Measurements from ENCODE around the gene GNMT.
"Not testable (repeated sequence)": the region's sequence is repeated elsewhere in the genome, so short reads cannot be mapped to it uniquely, and the experiment has no call there.

GNMT gene

GRCh38 chr6:42989923-42990322 is 29.4 kb downstream of the GNMT start:
- Mint-ChIP-seq H3K4me3 (no peak overlapping the region), H3K36me3 (ENCODE audit: insufficient read depth) (peaks cover 31% of the 10 kb centered on the region), H3K9me3 (no peaks in the 10 kb centered on the region), H3K27me3 (no peaks in the 10 kb centered on the region), H3K4me1 (ENCODE audit: low read depth in 2 of 2) (peaks cover 35 to 41% of the 10 kb centered on the region in 2 donors), H3K27ac (no peak overlapping the region)
- no peak for DNase-seq
- no peak for ATAC-seq (replicated peaks)

GRCh38 chr6:42993445-42993844 is 32.9 kb downstream of the GNMT start:
- Mint-ChIP-seq H3K4me1 (ENCODE audit: low read depth in 2 of 2) (peaks cover 6 to 9% of the 10 kb centered on the region in 2 donors), H3K9me3 (no peaks in the 10 kb centered on the region), H3K27me3 (no peaks in the 10 kb centered on the region), H3K27ac (peak overlapping the region in 1 of 2 donors; percentile 67), H3K4me3 (no peak overlapping the region), H3K36me3 (ENCODE audit: insufficient read depth) (peaks cover 26% of the 10 kb centered on the region)
- DNase-seq (no peak), ATAC-seq (replicated peaks) (no peak)

GRCh38 chr6:42996513-42996912 is 36.0 kb downstream of the GNMT start:
- no peaks in the 10 kb centered on the region for H3K27me3 Mint-ChIP-seq
- peak overlapping the region in 1 of 2 donors; percentile 47 for H3K27ac Mint-ChIP-seq
- H3K9me3 Mint-ChIP-seq, result no peaks in the 10 kb centered on the region
- ATAC-seq (replicated peaks) (no peak), DNase-seq (no peak)
- H3K36me3 Mint-ChIP-seq (ENCODE audit: insufficient read depth), result peaks cover 18% of the 10 kb centered on the region
- H3K4me1 Mint-ChIP-seq (ENCODE audit: low read depth in 2 of 2), result peaks cover 0 to 5% of the 10 kb centered on the region in 2 donors
- no peak overlapping the region for H3K4me3 Mint-ChIP-seq

- not testable (repeated sequence) for H3K4me3 Mint-ChIP-seq; DNase-seq; ATAC-seq (replicated peaks); H3K27me3 Mint-ChIP-seq; H3K4me1 Mint-ChIP-seq (ENCODE audit: low read depth in 2 of 2); H3K9me3 Mint-ChIP-seq; H3K27ac Mint-ChIP-seq
- H3K36me3 Mint-ChIP-seq (ENCODE audit: insufficient read depth), result peaks cover 24% of the 10 kb centered on the region
Measured at GRCh38 chr6:42998205-42998604, 37.7 kb downstream of the GNMT start.

GRCh38 chr6:43001843-43002242 is 41.3 kb downstream of the GNMT start:
- Mint-ChIP-seq H3K27ac (no peak overlapping the region), H3K27me3 (no peaks in the 10 kb centered on the region), H3K4me3 (no peak overlapping the region), H3K36me3 (ENCODE audit: insufficient read depth) (peaks cover 25% of the 10 kb centered on the region), H3K9me3 (no peaks in the 10 kb centered on the region), H3K4me1 (ENCODE audit: low read depth in 2 of 2) (peaks cover 0 to 6% of the 10 kb centered on the region in 2 donors)
- no peak for ATAC-seq (replicated peaks)
- no peak for DNase-seq

GRCh38 chr6:43005844-43006243 is 45.3 kb downstream of the GNMT start:
- Mint-ChIP-seq H3K36me3 (ENCODE audit: insufficient read depth) (peaks cover 32% of the 10 kb centered on the region), H3K27ac (peak overlapping the region in 1 of 2 donors; percentile 78), H3K27me3 (no peaks in the 10 kb centered on the region)

GRCh38 chr6:43006251-43006650 is 45.7 kb downstream of the GNMT start:
- Mint-ChIP-seq H3K4me1 (ENCODE audit: low read depth in 2 of 2) (peaks cover 0 to 2% of the 10 kb centered on the region in 2 donors), H3K4me3 (no peak overlapping the region), H3K27me3 (no peaks in the 10 kb centered on the region), H3K9me3 (no peaks in the 10 kb centered on the region), H3K36me3 (ENCODE audit: insufficient read depth) (peaks cover 29% of the 10 kb centered on the region), H3K27ac (peak overlapping the region in 1 of 2 donors; percentile 78)
- no peak for DNase-seq
- ATAC-seq (replicated peaks), result no peak

More at GRCh38 chr6:43005844-43006243, 45.3 kb downstream of the GNMT start:
- H3K4me3 Mint-ChIP-seq, result no peak overlapping the region
- H3K4me1 Mint-ChIP-seq (ENCODE audit: low read depth in 2 of 2), result peaks cover 0 to 2% of the 10 kb centered on the region in 2 donors
- ATAC-seq (replicated peaks) (no peak), DNase-seq (no peak)
- H3K9me3 Mint-ChIP-seq, result no peaks in the 10 kb centered on the region

- no peak overlapping the region for H3K4me3 Mint-ChIP-seq
- H3K27me3 Mint-ChIP-seq, result no peaks in the 10 kb centered on the region
- no peaks in the 10 kb centered on the region for H3K9me3 Mint-ChIP-seq
- no peak overlapping the region for H3K27ac Mint-ChIP-seq
- H3K4me1 Mint-ChIP-seq (ENCODE audit: low read depth in 2 of 2), result peaks cover 6 to 8% of the 10 kb centered on the region in 2 donors
- DNase-seq (no peak), ATAC-seq (replicated peaks) (no peak)
- peaks cover 29% of the 10 kb centered on the region for H3K36me3 Mint-ChIP-seq (ENCODE audit: insufficient read depth)
Measured at GRCh38 chr6:43007126-43007525, 46.6 kb downstream of the GNMT start.

GRCh38 chr6:43009124-43009523 is 48.6 kb downstream of the GNMT start:
- Mint-ChIP-seq H3K27ac (no peak overlapping the region), H3K4me3 (no peak overlapping the region), H3K27me3 (no peaks in the 10 kb centered on the region), H3K9me3 (no peaks in the 10 kb centered on the region), H3K4me1 (ENCODE audit: low read depth in 2 of 2) (peaks cover 26% of the 10 kb centered on the region in 2 donors), H3K36me3 (ENCODE audit: insufficient read depth) (peaks cover 31% of the 10 kb centered on the region)
- DNase-seq (peak in 1 of 3 experiments; percentile 36), ATAC-seq (replicated peaks) (no peak)

GRCh38 chr6:43011207-43011606 is 50.7 kb downstream of the GNMT start:
- Mint-ChIP-seq H3K9me3 (no peaks in the 10 kb centered on the region), H3K27me3 (no peaks in the 10 kb centered on the region), H3K4me3 (no peak overlapping the region), H3K36me3 (ENCODE audit: insufficient read depth) (peaks cover 23% of the 10 kb centered on the region), H3K4me1 (ENCODE audit: low read depth in 2 of 2) (peaks cover 34 to 39% of the 10 kb centered on the region in 2 donors), H3K27ac (peak overlapping the region; percentile 22 to 41)
- DNase-seq, result no peak
- ATAC-seq (replicated peaks), result no peak

- Mint-ChIP-seq H3K4me3 (peak overlapping the region; percentile 90 to 95), H3K36me3 (ENCODE audit: insufficient read depth) (peaks cover 21% of the 10 kb centered on the region), H3K4me1 (ENCODE audit: low read depth in 2 of 2) (peaks cover 42 to 46% of the 10 kb centered on the region in 2 donors), H3K27ac (peak overlapping the region; percentile 94 to 97), H3K27me3 (no peaks in the 10 kb centered on the region), H3K9me3 (no peaks in the 10 kb centered on the region)
- ATAC-seq (replicated peaks) (no peak), DNase-seq (no peak)
Measured at GRCh38 chr6:43012364-43012763, 51.8 kb downstream of the GNMT start.

GRCh38 chr6:43013097-43013842 is 52.7 kb downstream of the GNMT start:
- Mint-ChIP-seq H3K4me3 (peak overlapping the region; percentile 90 to 95), H3K4me1 (ENCODE audit: low read depth in 2 of 2) (peaks cover 42 to 54% of the 10 kb centered on the region in 2 donors), H3K36me3 (ENCODE audit: insufficient read depth) (peaks cover 21% of the 10 kb centered on the region), H3K27me3 (no peaks in the 10 kb centered on the region), H3K27ac (peak overlapping the region; percentile 94 to 97), H3K9me3 (no peaks in the 10 kb centered on the region)
- DNase-seq (peak in 1 of 3 experiments; percentile 3), ATAC-seq (replicated peaks) (peak; percentile 21)

Data from effector memory CD8-positive, alpha-beta T cell (primary cell).